ENCODE results near the gene SMURF2. TPM values are rescaled to one million over a fixed set of nuclear protein-coding genes. Genes with fewer than 3 reads are reported as not detected.
A peak's percentile ranks its signal among the peaks of the same experiment; 100 is the strongest.

The SMURF2 gene
- total and polyA plus RNA-seq, 8 donors = 2.6 to 54.3 (median 17.2) TPM

DNA sequence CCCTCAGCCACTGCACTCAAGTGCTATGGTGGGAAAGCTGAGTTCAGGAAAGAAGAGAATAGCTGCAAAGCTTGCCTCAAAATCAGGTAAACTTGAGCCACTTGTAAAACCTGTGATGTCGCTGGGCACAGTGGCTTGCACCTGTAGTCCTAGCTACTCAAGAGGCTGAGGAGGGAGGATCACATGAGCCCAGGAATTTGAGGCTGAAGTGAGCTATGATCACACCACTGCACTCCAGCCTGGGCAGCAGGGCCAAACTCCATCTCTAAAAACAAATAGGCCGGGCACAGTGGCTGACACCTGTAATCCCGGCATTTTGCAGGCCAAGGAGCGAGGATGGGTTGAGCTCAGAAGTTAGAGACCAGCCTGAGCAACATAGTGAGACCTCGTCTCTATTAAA, 26.4 kb upstream of the SMURF2 start:
- Histone ChIP-seq H3K36me3 (no peaks in the 10 kb centered on the region), H3K27ac (no peak overlapping the region), H3K4me3 (no peak overlapping the region), H3K27me3 (no peaks in the 10 kb centered on the region), H3K9me3 (no peaks in the 10 kb centered on the region), H3K4me1 (no peaks in the 10 kb centered on the region)
- intact Hi-C loops (cut with DNase I; ENCODE audit: low total_unique reads) = no loop called here
- no peak for DNase-seq
- TF ChIP-seq POLR2AphosphoS5 (IDR thresholded peaks at IDR 0.05) = no peak
- no peak for TF ChIP-seq POLR2A (IDR thresholded peaks at IDR 0.05)
- TF ChIP-seq, protein P1, sequence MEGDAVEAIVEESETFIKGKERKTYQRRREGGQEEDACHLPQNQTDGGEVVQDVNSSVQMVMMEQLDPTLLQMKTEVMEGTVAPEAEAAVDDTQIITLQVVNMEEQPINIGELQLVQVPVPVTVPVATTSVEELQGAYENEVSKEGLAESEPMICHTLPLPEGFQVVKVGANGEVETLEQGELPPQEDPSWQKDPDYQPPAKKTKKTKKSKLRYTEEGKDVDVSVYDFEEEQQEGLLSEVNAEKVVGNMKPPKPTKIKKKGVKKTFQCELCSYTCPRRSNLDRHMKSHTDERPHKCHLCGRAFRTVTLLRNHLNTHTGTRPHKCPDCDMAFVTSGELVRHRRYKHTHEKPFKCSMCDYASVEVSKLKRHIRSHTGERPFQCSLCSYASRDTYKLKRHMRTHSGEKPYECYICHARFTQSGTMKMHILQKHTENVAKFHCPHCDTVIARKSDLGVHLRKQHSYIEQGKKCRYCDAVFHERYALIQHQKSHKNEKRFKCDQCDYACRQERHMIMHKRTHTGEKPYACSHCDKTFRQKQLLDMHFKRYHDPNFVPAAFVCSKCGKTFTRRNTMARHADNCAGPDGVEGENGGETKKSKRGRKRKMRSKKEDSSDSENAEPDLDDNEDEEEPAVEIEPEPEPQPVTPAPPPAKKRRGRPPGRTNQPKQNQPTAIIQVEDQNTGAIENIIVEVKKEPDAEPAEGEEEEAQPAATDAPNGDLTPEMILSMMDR (IDR thresholded peaks at IDR 0.05) = no peak
- no peak for TF ChIP-seq EP300 (IDR thresholded peaks at IDR 0.05)
- WGBS, 5 donors = 94 to 97% (median 96%) methylated on average over 5 of the region's 5 CpGs

DNA sequence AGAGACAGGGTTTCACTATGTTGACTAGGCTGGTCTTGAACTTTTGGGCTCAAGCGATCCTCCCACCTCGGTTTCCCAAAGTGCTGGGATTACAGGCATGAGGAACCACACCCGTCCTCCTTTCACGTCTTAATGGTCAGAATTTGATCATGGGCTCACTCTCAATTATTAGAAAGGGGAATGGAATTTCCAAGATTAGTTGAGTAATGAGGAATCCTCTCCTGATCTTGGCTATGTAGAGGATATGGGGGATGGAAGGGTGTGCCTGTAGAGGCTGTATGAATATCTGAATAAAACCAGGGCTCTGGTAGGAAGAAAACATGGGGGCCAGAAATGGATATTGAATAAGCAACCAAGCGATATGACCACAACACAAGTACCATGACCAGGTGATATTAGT, 25.9 kb upstream of the SMURF2 start:
- H3K27me3 ChIP-seq = no peaks in the 10 kb centered on the region
- WGBS, 5 donors = 76 to 94% (median 92%) methylated on average over 5 of the region's 5 CpGs
- no peak for DNase-seq
- no peak overlapping the region for H3K27ac ChIP-seq
- TF ChIP-seq POLR2A (IDR thresholded peaks at IDR 0.05) = no peak
- TF ChIP-seq POLR2AphosphoS5 (IDR thresholded peaks at IDR 0.05) = no peak
- no peak for TF ChIP-seq EP300 (IDR thresholded peaks at IDR 0.05)
- TF ChIP-seq, protein P1 (IDR thresholded peaks at IDR 0.05) = no peak
- H3K4me3 ChIP-seq = no peak overlapping the region
- H3K4me1 ChIP-seq = no peaks in the 10 kb centered on the region
- intact Hi-C loops (cut with DNase I; ENCODE audit: low total_unique reads) = no loop called here
- no peaks in the 10 kb centered on the region for H3K36me3 ChIP-seq
- H3K9me3 ChIP-seq = no peaks in the 10 kb centered on the region

DNA sequence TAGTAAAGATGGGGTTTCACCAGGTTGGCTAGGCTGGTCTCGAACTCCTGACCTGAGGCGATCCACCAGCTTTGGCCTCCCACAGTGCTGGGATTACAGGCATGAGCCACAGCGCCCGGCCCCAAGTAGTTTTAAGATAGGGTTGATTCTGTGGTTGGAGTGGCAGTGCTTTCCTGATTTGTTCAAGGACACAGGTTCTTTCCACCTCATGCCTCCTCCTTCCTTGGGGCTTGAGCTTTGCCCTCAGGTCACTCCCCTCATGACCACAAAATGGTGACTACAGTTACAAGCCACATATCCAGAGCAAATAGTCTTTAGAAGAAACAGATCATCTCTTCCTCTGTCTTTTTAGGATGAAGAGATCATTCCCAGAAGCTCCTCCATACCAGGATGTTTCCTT, 25.3 kb upstream of the SMURF2 start:
- no peak for DNase-seq
- intact Hi-C loops (cut with DNase I; ENCODE audit: low total_unique reads) = no loop called here
- H3K27me3 ChIP-seq = no peaks in the 10 kb centered on the region
- no peak overlapping the region for H3K4me3 ChIP-seq
- WGBS, 5 donors = 94 to 99% (median 97%) methylated on average over 4 of the region's 4 CpGs
- H3K9me3 ChIP-seq = no peaks in the 10 kb centered on the region
- H3K27ac ChIP-seq = no peak overlapping the region
- TF ChIP-seq POLR2A (IDR thresholded peaks at IDR 0.05) = no peak
- TF ChIP-seq, protein P1 (IDR thresholded peaks at IDR 0.05) = no peak
- H3K4me1 ChIP-seq = no peaks in the 10 kb centered on the region
- H3K36me3 ChIP-seq = no peaks in the 10 kb centered on the region

DNA sequence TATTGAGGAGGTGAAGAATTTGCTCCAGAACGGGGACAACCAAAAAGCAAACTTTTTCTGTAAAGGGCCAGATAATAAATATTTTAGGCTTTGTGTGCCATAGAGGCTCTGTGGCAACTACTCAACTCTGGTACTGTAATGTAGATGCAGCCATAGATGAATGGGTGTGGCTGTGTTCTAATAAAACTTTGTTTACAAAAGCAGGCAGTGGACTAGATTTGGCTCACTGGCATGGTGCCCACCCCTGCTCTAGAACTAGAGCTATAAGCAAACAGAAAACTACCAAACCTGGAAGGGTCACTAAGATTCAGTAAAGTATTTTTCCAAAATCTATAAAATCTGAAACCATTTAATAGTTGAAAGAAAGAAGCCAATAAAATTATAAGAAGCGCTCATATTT, 24.6 kb upstream of the SMURF2 start:
- H3K36me3 ChIP-seq = no peaks in the 10 kb centered on the region
- H3K27me3 ChIP-seq = no peaks in the 10 kb centered on the region
- no peak for TF ChIP-seq POLR2A (IDR thresholded peaks at IDR 0.05)
- TF ChIP-seq POLR2AphosphoS5 (IDR thresholded peaks at IDR 0.05) = no peak
- TF ChIP-seq, protein P1 (IDR thresholded peaks at IDR 0.05) = no peak
- TF ChIP-seq EP300 (IDR thresholded peaks at IDR 0.05) = no peak
- no peaks in the 10 kb centered on the region for H3K4me1 ChIP-seq
- WGBS, 5 donors = 91 to 97% (median 92%) methylated on average over 2 of the region's 2 CpGs
- DNase-seq = peak in 1 of 2 donors; percentile 42
- intact Hi-C loops (cut with DNase I; ENCODE audit: low total_unique reads) = no loop called here
- no peak overlapping the region for H3K4me3 ChIP-seq
- H3K9me3 ChIP-seq = no peaks in the 10 kb centered on the region
- no peak overlapping the region for H3K27ac ChIP-seq
